ENCODE data around the gene ATG14.

DNA sequence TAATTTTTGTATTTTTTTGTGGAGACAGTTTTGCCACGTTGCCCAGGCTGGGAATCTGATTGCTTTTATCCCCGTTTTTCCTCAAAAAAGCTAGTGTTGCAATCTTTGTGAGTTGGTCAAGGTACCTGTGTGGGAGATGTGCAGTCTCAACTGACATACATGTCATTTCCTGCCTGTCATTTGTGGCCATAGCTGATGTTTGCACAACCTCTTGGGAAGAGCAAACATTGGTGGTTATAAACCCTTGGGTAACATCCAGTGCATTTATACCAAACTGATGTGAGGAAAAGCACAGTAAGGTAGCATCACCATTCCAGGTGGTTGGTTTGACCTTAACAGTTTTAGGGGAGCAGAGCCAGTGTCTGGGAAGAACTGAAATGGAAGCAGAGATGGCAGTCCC lies 54.7 kb downstream of the ATG14 start:
- TF ChIP-seq, protein P1, sequence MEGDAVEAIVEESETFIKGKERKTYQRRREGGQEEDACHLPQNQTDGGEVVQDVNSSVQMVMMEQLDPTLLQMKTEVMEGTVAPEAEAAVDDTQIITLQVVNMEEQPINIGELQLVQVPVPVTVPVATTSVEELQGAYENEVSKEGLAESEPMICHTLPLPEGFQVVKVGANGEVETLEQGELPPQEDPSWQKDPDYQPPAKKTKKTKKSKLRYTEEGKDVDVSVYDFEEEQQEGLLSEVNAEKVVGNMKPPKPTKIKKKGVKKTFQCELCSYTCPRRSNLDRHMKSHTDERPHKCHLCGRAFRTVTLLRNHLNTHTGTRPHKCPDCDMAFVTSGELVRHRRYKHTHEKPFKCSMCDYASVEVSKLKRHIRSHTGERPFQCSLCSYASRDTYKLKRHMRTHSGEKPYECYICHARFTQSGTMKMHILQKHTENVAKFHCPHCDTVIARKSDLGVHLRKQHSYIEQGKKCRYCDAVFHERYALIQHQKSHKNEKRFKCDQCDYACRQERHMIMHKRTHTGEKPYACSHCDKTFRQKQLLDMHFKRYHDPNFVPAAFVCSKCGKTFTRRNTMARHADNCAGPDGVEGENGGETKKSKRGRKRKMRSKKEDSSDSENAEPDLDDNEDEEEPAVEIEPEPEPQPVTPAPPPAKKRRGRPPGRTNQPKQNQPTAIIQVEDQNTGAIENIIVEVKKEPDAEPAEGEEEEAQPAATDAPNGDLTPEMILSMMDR (IDR thresholded peaks at IDR 0.05) = no peak
- TF ChIP-seq POLR2A (IDR thresholded peaks at IDR 0.05) = no peak

All from Peyer's patch (tissue), 4 donors.